Measurements from ENCODE around the gene OCA2.

DNA sequence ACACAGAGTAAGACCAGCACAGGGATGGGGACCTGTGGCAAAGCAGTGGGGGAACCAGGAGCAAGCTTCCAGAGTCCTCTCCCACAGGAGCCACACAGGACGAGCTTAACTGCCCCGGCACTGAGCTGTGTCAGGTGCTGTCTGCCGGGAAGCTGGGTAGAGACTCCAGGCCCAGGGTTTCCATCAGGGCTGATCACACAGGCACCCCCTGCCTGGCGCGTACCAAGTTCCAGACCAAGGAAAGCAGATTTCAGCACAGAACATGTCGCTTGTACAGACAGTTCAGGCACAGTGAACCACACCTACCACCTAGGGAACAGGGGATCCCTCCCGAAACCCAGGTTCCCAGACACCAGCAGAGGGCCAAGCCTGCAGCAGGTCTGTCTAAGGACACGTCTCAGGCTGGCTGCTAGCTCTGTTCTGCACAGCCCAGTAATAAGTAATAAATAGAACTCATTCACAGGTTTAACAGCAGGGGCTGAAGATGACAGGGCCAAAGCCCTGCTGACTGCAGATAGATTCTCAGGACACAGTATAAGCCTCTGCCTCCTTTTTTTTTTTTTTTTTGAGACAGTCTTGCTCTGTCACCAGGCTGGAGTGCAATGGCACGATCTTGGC, 30.2 kb upstream of the OCA2 start:
- TF ChIP-seq, protein P1, sequence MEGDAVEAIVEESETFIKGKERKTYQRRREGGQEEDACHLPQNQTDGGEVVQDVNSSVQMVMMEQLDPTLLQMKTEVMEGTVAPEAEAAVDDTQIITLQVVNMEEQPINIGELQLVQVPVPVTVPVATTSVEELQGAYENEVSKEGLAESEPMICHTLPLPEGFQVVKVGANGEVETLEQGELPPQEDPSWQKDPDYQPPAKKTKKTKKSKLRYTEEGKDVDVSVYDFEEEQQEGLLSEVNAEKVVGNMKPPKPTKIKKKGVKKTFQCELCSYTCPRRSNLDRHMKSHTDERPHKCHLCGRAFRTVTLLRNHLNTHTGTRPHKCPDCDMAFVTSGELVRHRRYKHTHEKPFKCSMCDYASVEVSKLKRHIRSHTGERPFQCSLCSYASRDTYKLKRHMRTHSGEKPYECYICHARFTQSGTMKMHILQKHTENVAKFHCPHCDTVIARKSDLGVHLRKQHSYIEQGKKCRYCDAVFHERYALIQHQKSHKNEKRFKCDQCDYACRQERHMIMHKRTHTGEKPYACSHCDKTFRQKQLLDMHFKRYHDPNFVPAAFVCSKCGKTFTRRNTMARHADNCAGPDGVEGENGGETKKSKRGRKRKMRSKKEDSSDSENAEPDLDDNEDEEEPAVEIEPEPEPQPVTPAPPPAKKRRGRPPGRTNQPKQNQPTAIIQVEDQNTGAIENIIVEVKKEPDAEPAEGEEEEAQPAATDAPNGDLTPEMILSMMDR (conservative IDR thresholded peaks at IDR 0.05; ENCODE audit: low read length) = no peak
- TF ChIP-seq EZH2phosphoT487 (IDR thresholded peaks at IDR 0.05; ENCODE audit: borderline replicate concordance) = no peak

Data from Loucy (cell line).